Right lung (tissue), 10 donors: ENCODE measurements around the gene NKPD1. TPM values are rescaled to one million over a fixed set of nuclear protein-coding genes. Genes with fewer than 3 reads are reported as not detected.

Experiments
- DNase-seq, 2 donors: peaks; one replicate each; pipeline ENCODE4 v3.0.0-alpha.2; 2013
- long read RNA-seq, 8 donors: transcript quantifications; one replicate each; lab custom pipeline, GENCODE V29; 2026
- polyA plus RNA-seq, 5 donors: library from polyadenylated mRNA; unstranded; fragments of 120-200 nt; gene quantifications; one replicate each; pipeline versions ENCODE4 v1.2.1 to v1.2.3, GENCODE V29; 2013; ENCODE audit warnings: inconsistent platforms in 1 of 5, low replicate concordance in 1 of 5; ENCODE audit not compliant: insufficient read length in 5 of 5, insufficient read depth in 1 of 5

Gene NKPD1
- polyA plus RNA-seq: under 1 TPM; 0.10 to 0.19 (median 0.12) TPM
- long read RNA-seq, donor 1: 0 reads
- long read RNA-seq, donor 2: 0 reads
- long read RNA-seq, donor 3: 0 reads
- long read RNA-seq, donor 4: 0 reads
- long read RNA-seq, donor 5: 0 reads
- long read RNA-seq, donor 6: 0 reads
- long read RNA-seq, donor 7: 0 reads
- long read RNA-seq, donor 8: 0 reads

DNA sequence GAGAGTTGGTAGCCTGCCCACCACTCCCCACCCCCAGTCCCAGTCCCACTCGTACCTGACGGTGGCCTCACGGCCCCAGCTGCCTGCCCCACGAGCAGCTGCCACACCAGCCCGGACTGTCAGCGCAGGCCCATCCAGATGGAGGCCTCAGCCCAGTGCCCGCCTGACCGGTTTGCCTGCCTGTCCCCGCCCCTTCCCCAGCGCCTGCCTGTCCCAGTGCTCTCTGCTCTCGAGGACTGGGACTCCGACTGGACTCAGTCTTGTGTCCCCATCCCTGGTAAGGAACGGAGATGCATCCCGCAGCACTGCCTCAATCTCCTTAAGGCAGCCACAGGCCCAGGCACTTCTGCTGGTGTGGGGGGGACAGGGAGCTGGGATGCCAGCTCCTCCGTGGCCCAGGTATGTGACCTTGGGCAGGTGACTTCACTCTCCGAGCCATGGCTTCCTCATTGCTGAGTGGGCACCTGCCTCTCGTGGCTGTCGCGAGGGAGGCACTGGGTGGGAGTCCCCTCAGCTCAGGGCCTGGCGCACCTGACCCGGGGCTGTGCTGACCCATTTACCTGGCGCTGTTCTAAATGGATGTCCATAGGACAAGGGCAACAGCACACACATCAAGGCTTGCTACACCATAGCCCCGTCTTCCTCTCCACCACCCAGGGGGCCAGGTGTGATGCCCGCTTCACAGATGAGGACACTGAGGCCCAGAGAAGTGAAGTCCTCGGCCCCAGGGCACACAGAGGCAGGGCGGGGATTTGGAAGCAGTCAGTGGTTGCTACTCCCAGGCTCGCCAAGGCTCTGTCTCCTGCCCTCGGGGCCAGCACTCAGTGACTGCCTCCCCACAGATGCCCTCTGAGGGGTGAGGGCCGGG, at the start of gene NKPD1:
NKPD1 (minus strand) TSS at position 113 of the 868 bp plus-strand sequence. CDS start 832 bp downstream, outside the sequence.
- DNase-seq: no peak

GRCh38 chr19:45206328-45206727, 45.5 kb upstream of the NKPD1 start:
- DNase-seq: no peak

- DNase-seq: no peak
These were observed 45.0 kb upstream of the NKPD1 start for GRCh38 chr19:45205810-45206209.

DNA sequence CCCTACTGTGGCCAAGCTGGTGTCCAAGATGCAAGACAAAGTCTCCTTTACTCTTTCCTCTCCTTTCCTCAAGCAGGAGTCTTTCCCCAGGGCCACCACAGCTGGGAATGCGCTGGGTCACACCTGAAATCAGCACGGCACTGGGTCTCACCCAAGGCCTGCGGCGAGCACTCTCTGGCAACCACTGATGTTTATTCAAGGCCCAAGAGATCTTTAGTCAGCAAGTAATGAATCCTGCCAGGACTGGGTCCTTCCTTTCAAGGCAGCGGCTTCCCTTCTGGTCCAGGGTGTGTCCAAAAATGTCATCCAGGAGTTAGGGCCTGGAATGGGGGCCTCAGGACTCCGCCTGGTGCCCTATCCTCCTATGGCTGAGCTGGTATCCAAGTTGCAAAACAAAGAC, 41.9 kb upstream of the NKPD1 start:
- no peak for DNase-seq

GRCh38 chr19:45200568-45200967, 39.8 kb upstream of the NKPD1 start:
- DNase-seq: peak in 1 of 2 donors; percentile 21

GRCh38 chr19:45195764-45196163, 35.0 kb upstream of the NKPD1 start:
- no peak for DNase-seq

GRCh38 chr19:45191375-45191774, 30.6 kb upstream of the NKPD1 start:
- no peak for DNase-seq

DNA sequence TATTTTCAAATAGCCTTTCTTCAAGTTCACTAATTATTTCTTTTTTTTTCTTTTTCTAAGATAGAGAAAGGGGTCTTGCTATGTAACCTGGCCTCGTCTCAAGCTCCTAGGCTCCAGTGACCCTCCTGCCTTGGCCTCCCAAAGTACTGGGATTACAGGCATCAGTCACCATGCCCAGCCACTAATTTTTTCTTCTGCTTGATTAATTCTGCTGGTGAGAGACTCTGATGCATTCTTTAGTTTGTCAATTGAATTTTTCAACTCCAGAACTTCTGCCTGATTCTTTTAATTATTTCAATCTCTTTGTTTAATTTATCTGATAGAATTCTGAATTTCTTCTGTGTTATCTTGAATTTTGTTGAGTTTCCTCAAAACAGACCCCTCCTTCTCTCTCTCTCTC, 29.2 kb upstream of the NKPD1 start:
- no peak for DNase-seq

GRCh38 chr19:45187421-45188100, 26.8 kb upstream of the NKPD1 start:
- DNase-seq: no peak

GRCh38 chr19:45186509-45187334, 25.9 kb upstream of the NKPD1 start:
- no peak for DNase-seq

DNA sequence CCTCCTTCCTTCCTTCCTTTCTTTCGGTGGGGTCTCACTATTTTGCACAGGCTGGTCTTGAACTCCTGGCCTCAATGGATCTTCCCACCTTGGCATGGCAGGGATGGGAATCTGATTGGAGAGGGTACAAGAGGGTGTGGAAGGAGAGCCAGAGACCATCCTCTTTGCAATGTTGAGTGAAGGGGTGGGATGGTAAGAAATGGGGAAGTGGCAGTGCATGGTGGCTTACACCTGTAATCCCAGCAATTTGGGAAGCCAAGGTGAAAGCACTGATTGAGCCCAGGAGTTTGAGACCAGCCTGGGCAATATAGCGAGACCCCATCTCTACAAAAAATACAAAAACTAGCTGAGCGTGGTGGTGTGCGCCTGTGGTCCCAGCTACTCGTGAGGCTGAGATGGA, 23.3 kb upstream of the NKPD1 start:
- no peak for DNase-seq

DNA sequence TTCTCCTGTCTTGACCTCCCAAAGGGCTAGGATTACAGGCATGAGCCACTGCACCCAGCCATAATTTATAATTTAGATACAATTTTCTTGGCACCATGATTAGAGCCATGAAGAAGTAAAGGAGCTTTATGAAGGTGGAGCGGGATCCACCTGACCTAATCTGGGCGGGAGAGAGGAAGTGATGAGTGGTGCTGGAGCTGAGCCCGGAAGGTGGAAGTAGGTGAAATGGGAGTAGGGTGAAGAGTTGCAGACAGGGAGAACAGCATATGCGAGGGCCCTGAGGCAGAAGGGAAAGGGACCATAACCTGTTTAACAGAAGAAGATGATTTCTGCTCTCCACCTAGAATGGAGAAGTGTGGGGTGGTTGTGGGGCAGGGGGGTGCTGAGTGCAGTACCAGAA, 22.0 kb upstream of the NKPD1 start:
- no peak for DNase-seq

DNA sequence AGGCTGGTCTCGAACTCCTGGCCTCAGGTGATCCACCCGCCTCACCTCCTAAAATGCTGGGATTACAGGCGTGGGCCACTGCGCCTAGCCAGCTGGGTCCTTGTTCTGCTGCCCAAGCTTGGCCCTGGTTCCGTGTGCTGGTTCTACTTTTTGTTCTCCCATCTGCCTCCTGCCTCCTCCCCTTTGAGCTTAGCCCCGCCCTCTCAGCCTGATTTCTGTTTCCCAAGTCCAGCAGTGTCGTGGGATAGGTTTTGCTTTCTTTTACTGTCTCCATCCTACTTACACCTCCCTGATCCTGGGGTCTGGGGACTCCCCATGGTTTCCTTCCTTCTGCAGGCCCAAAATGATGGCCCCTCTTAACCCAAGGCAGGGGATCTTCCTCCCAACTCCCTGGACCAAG, 20.2 kb upstream of the NKPD1 start:
- DNase-seq: no peak

DNA sequence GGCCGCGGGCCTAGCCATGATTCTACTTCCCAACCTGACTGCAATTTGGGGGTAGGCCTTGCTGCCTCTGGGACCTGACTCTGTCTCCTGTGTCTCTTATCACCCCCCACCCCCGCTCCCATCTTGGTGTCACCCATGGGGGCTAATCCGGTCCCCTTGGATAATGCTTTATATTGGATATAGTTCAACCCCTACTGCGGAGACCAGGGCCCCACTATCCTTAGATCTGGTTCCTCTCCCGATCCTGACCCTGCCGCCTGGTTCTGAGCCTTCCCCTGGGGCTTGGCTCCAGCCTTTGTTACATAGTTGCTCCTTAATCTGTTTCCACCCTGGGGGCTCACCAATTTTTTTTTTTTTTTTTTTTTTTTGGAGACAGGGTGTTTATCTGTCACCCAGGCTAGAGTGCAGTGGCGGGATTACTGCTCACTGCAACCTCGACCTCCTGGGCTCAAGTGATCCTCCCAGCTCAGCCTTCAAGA, 19.1 kb upstream of the NKPD1 start:
- DNase-seq: no peak

DNA sequence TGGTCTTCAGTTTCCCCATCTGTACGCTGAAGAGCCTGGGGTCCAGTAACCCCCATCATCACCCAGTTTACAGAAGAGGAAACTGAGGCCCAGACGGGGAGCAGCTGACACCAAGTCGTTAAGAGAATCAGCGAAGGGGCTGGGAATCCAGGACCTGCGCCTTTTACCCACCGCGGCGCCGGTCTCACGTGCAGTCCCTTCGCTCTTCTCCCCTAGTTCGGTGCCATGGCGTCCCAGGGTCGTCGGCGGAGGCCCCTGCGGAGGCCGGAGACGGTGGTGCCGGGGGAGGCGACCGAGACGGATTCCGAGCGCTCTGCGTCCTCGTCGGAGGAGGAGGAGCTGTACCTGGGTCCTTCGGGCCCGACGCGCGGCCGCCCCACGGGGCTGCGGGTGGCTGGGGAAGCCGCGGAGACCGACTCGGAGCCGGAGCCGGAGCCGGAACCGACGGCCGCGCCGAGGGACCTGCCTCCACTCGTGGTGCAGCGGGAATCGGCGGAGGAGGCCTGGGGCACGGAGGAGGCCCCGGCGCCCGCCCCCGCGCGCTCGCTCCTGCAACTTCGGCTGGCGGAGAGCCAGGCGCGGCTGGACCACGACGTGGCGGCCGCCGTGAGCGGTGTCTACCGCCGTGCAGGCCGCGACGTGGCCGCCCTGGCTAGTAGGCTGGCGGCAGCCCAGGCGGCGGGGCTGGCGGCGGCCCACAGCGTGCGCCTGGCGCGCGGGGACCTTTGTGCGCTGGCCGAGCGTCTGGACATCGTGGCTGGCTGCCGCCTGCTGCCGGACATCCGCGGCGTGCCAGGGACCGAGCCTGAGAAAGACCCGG, 18.5 kb upstream of the NKPD1 start:
- DNase-seq: no peak

DNA sequence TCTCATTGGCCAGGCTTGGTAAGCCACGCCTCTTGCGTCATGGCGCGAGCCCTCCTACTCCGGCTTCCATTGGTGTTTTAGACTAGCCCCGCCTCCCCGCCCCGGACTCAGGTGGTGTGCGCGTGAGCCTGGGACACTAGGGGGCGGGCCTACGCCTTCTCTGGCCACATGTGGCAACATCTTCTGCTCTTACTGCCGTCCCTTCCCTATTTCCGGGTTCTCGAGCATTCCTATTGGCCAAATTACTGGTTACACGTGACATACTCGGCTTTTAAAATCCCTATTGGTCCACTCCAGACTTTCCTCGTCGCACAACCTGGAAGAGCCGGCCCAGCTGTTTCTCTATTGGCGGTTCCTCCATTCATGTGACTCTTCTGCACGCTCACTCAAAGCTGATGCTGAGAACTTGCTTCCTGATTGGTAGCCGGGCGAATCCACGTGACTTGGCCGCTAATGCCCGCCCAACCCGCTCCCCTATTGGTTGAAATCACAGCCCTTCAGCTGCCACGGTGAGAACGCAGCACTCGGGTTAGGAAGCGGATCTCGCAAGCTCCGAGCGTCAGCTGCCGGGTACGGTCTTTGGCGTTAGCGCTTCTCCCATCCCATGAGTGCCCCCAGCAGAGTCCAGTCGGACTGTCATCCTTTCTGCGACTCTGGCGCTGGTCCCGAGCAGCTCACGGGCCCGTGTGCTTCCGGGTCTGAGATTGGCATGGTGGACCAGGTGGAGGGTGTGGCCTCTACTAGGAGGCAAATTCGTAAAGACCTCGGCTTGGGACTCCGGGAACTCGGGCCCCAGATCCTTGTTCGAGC, 17.7 kb upstream of the NKPD1 start, which contains the start of gene BLOC1S3:
BLOC1S3 (plus strand) TSS at position 523 of the 810 bp plus-strand sequence. CDS start 513 bp downstream, outside the sequence.
- DNase-seq: peak; percentile 99 to 100

DNA sequence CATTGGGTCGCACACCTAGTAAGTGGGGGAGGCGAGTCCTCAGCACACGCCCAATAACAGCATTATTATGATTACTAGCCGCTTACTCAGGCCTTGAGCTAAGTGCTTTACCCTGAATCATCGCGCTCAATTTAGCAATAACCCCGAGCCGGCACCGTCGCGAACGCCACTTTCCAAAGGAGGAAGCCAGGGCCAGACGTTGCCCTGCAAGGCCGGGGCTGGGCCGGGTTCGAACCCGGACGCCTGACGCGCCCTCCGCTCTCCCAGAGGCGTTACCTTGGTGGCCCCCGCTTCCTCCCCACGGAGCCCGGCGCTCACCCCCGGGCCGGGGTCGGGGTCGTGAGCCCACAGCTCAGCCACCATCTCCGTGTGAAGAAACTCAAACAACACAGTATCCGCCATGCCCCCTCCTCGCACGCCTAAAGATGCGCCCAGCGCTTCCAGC, 17.1 kb upstream of the NKPD1 start, which contains the start of gene TRAPPC6A:
TRAPPC6A (minus strand) TSS at position 421 of the 445 bp plus-strand sequence; CDS start at position 402, 19 bp downstream.
- DNase-seq: no peak

- no peak for DNase-seq
These were observed 14.9 kb upstream of the NKPD1 start for GRCh38 chr19:45175515-45176345.
